K562 treated with DMSO at 1 percent for 24 hours (cell line): ENCODE results near the gene PRAMEF4. TPM values are rescaled to one million over a fixed set of nuclear protein-coding genes. Genes with fewer than 3 reads are reported as not detected.

Experiments
- total RNA-seq: library from RNA; unstranded; fragments of 300-600 nt; gene quantifications from 2 replicates; pipeline ENCODE4 v1.2.3, GENCODE V29; 2022; ENCODE audit warnings: low read depth; ENCODE audit not compliant: insufficient read depth

Gene PRAMEF4
- total RNA-seq: not detected in 2 replicates

DNA sequence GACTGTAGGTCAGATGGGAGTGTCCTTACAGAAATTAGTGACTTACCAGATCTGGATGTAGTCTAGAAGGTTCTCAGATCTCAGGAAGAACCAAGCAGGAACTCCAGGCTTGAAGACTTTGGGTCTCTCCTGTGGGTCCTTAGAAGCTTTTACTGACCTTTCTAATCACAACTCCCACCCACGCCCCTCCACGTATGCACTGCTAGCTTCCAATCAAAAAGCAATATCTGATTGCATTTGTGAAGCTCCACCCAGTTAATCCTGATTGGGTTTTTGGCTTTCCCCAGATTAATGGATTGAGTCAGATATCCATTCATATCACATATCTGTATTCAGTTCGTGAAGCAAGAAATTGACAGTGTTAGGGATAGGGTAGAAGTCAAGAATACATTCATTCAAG lies at the start of gene PRAMEF4:
Gene PRAMEF4, minus strand, starts transcription at position 101 of the 400 bp plus-strand sequence. CDS start 2,807 bp downstream, outside the sequence.

GRCh38 chr1:12916310-12916709 lies 30.3 kb upstream of the PRAMEF4 start, which contains the start of gene PRAMEF7:
Gene PRAMEF7 (plus strand): TSS chr1:12916610. CDS start chr1:12917693, 1,083 bp downstream.

GRCh38 chr1:12898170-12898569 lies 12.2 kb upstream of the PRAMEF4 start, which contains the start of gene PRAMEF10:
Gene PRAMEF10 (minus strand): TSS chr1:12898270. CDS start chr1:12895847, 2,423 bp downstream.

GRCh38 chr1:12856786-12857185 lies 29.2 kb downstream of the PRAMEF4 start, which contains the start of gene PRAMEF2:
Gene PRAMEF2 (plus strand): TSS chr1:12857086. CDS start chr1:12859010, 1,924 bp downstream.

DNA sequence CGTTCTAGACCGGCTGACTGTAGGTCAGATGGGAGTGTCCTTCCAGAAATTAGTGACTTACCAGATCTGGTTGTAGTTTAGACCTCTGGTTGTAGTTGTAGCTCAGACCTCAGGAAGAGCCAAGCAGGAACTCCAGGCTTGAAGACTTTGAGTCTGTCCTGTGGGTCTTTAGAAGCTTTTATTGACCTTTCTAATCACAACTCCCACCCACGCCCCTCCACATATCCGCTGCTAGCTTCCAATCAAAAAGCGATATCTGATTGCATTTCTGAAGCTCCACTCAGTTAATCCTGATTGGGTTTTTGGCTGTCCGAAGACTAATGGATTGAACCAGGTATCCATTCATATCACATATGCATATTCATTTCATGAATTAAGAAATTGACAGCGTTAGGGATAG lies 37.4 kb downstream of the PRAMEF4 start, which contains the start of gene HNRNPCL1:
Gene HNRNPCL1, minus strand, starts transcription at position 101 of the 400 bp plus-strand sequence. CDS start 431 bp downstream, outside the sequence.

GRCh38 chr1:12831310-12831709 lies 54.7 kb downstream of the PRAMEF4 start, which contains the start of gene PRAMEF11:
Gene PRAMEF11 (minus strand): TSS chr1:12831410. CDS start chr1:12828789, 2,621 bp downstream.

Other genes with a start within 250 kb of the PRAMEF4 start
- not detected in 2 replicates for gene AADACL4, start 242.1 kb downstream of the PRAMEF4 start, total RNA-seq
- not detected in 2 replicates for gene AADACL3, start 170.1 kb downstream of the PRAMEF4 start, total RNA-seq
- not detected in 2 replicates for gene CFAP107, start 140.0 kb downstream of the PRAMEF4 start, total RNA-seq
- gene PRAMEF12, start 112.5 kb downstream of the PRAMEF4 start, total RNA-seq: not detected in 2 replicates
- not detected in 2 replicates for gene PRAMEF1, start 94.8 kb downstream of the PRAMEF4 start, total RNA-seq
- gene PRAMEF11, start 54.8 kb downstream of the PRAMEF4 start, total RNA-seq: not detected in 2 replicates
- gene HNRNPCL1, start 37.5 kb downstream of the PRAMEF4 start, total RNA-seq: not detected in 2 replicates
- gene PRAMEF2, start 29.1 kb downstream of the PRAMEF4 start, total RNA-seq: not detected in 2 replicates
- not detected in 2 replicates for gene PRAMEF10, start 12.1 kb upstream of the PRAMEF4 start, total RNA-seq
- gene PRAMEF7, start 30.4 kb upstream of the PRAMEF4 start, total RNA-seq: not detected in 2 replicates
- gene PRAMEF6, start 61.4 kb upstream of the PRAMEF4 start, total RNA-seq: not detected in 2 replicates
- not detected in 2 replicates for gene PRAMEF27, start 170.4 kb upstream of the PRAMEF4 start, total RNA-seq
- gene HNRNPCL3, start 174.6 kb upstream of the PRAMEF4 start, total RNA-seq: not detected in 2 replicates
- not detected in 2 replicates for gene PRAMEF25, start 184.6 kb upstream of the PRAMEF4 start, total RNA-seq
- not detected in 2 replicates for gene HNRNPCL2, start 230.7 kb upstream of the PRAMEF4 start, total RNA-seq